IPS DF 4.7 (cell line): ENCODE data around the gene GMEB2.
"Not testable (repeated sequence)": the region's sequence is repeated elsewhere in the genome, so short reads cannot be mapped to it uniquely, and the experiment has no call there.

Experiments used
- DNase-seq: peaks from one replicate; pipeline ENCODE4 v3.0.0-alpha.2; 2013; ENCODE audit warnings: low spot score; ENCODE audit errors: extremely low read depth

GMEB2 gene

DNA sequence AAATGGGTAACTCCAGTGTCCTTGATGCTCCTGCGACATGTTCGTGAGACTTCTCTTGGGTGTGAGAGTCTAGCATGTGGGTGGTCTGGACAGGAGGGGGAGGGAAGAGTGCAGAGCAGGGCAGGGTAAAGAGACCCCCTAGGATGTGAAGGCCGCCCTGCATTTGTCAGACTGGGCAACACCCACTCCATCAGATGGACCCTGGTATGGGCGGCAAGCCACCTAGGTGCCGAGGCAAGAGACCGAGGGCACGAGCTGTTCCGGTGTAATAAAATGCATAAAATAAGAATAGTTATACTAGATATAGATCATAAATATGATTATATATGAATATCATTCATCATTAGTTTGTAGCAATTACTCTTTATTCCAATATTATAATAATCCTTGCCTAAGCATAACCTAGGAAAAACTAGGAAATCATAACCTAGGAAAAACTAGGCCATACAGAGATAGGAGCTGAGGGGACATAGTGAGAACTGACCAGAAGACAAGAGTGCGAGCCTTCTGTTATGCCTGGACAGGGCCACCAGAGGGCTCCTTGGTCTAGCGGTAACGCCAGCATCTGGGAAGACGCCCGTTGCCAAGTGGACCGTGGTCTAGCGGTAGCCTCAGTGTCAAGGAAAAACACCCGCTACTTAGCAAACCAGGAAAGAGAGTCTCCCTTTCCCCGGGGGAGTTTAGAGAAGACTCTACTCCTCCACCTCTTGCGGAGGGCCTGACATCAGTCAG lies 12.9 kb downstream of the GMEB2 start:
- not testable (repeated sequence) for DNase-seq

DNA sequence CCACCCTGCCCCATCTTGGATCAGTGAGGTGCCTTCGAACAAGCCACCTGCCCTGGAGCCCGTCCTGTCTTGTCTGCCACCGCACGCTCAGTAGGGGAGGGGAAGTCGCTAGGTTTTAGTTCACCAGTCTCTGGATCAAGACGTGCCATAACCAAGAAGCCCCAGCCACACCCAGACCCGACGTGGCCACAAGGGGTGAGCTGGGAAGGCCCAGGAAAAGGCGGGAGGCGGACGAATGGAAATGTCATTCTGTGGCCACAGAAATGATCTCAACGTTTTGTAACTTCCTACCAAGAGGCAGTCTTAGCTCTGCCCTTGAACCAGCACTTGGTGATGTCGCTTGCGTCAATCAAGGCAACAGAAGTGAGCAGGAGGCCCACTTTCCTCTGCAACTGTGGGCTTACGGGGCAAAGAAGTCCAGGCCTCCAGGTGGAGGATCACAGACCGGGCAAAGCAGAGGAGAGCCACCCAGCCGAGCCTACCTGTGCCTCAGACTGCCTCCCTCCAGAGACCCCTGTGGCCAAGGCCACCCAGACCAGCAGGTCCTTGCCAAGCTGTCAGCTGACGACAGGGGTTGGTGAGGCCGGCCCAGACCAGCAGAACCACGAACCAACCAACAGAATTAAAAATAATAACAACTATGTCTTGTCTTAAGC lies 14.5 kb downstream of the GMEB2 start:
- no peak for DNase-seq

DNA sequence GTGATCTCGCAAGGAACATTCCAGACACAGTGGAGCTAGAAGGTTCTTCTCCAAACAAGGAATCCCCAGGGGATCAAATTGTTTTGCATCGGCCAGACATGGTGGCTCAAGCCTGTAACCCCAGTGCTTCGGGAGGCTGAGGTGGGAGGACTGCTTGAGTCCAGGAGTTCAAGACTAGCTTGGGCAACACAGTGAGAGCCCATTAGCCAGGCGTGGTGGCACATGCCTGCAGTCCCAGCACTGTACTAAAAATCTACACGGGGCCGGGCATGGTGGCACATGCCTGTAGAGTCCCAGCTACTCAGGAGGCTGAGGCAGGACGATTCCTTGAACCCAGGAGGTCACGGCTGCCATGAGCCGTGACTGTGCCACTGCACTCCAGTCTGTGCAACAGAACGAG lies 15.3 kb downstream of the GMEB2 start:
- DNase-seq: no peak

DNA sequence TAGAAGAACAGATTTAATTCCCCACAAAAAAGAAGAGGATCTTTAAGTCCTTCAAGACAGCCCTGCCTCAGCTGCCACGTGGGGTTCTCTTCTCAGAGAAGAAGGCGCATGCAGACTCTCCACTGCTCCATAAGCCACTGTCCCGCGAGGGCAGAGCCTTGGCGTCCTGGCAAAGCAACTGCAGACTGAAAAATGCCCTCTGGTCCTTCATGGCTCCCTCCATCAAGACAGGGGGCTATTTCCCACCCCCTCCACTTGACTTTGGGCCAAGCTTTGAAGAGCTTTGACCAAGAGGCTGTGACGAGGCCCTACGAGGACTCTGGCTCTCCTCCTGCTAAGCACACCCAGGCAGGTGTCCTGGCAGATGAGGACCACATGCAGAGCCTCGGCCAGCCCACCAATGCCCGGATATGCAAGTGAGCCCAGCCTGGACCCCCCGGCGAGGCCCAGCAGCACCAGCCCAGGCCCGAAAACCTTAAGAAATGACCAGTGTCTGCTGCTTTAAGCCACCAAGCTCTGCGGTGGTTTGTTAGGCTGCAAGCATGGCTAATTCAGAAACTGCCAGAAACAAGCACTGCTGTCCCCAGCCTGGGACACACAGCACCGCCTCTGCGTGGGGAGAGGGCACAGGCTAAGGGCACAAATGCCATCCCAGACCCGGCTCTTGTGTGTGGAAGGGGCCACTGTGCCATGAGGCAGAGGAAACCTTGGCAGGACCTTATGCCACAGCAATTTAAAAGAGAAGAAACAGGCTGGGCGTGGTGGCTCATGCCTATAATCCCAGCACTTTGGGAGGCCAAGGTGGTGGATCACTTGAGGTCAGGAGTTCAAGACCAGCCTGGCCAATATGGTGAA lies 16.1 kb downstream of the GMEB2 start:
- DNase-seq: no peak

DNA sequence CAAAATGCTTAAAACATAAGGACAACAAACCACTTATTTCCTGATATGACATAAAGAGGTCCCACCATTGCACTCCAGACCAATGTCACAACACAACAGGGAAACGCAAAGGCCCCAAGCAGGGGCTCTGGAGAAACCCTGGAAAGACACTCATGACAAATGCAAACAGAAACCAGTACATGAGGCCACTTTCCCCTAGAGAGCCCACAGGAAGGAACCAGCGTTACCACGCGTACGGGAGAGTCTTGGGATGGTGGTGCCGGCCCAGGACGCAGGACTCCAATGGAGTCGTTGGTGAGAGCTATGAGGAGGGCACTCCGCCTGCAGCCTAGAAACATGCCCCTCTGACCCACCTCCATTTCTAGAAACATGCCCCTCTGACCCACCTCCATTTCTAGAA lies 20.2 kb downstream of the GMEB2 start:
- DNase-seq: no peak

DNA sequence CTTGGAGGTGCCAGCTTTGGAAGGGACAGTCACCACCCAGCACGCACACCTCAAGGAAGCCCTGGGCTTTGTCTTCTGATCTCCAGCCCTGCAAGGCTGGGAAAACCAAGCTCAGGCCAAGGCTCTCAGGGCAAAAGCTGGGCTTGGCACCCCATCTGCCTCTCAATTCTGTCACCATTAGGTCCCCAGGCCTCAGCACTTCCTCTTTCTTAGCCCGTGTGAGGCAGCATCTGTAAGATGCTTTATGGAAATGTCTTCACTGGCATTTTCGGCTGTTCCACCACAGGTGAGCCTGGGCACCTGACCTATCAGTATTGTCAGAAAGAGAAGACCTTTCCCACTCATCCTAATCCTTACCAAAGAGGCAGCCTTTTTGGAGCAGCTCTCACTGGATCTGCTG lies 24.6 kb downstream of the GMEB2 start:
- no peak for DNase-seq

DNA sequence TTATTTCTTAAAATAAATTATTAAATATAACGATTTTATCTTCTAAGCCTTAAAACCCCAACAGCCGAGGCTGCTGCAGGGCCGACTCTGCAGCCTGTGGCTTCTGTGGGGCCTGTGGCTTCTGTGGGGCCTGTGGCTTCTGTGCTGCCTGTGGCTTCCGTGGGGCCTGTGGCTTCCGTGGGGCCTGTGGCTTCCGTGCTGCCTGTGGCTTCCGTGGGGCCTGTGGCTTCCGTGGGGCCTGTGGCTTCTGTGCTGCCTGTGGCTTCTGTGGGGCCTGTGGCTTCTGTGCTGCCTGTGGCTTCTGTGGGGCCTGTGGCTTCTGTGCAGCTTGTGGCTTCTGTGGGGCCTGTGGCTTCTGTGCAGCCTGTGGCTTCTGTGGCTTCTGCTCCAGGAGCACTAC lies 25.2 kb downstream of the GMEB2 start:
- DNase-seq: not testable (repeated sequence)

DNA sequence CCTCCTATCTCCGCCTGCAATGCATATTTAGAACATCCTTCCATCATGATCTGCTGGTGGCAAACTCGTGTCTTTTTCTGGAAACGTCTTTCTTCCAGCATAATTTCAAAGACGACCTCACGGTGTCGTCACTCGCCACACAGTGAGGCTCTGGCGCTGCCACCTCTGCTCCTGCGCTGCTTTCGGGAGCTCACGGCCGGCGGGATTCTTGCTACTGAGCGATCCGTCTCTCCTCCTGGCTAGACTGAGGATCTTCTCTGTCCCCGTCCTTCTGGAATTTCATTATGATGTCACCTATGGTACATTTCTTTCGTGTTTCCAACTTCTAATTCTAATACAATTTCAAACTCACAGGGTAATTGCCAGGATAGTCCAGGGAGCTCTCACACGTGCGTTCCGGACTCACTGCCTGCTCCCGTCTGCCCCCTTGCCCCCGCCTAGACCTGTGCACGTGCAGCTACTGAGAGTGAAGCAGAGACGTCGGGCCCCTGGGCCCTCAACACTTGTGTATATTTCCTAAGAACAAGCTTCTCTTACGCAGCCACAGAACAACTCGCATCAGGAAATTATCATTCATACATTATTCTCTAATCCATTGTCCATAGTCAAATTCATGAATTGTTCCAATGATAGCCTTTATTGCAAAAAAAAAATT lies 27.4 kb downstream of the GMEB2 start:
- DNase-seq: no peak

DNA sequence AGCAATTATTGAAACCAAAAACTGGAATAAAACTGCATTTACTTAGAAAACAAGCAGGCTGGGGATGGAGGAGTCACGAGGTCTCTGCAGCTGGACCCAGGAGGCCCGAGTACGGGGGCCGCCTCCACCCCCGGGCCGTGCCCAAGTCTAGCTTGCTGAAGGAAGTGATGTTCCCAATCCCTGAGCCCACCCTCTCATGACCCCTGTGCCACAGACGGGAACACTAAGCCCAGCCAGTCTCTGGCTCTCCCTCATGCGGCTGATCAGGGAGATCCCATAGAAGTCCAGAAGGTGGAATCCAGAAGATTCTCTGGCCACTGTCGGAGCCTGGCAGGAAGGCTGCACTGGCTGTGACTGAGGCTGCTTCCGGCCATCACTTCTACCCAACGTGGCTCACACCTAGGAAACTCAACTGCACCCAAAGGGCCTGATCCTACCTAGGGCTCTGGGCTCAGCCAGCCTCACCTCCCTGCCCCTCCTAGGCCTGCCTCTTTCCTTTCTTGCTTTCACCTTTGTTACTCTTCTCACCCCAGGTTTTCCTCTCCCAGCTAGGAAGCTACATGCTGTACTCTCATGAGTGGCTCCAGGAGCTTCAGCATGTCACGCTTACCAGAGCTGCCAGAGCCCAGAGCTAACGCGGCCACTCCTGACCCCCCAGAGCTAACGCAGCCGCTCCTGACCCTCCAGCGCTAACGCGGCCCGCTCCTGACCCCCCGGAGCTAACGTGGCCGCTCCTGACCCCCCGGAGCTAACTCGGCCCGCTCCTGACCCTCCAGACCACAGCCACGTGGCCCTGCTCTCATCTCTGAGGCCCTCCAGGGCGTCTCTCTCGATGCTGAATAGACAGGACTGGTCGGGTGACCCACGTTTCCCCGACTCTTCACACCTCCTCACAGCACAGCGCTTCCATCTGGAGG lies 28.2 kb downstream of the GMEB2 start:
- DNase-seq: no peak

DNA sequence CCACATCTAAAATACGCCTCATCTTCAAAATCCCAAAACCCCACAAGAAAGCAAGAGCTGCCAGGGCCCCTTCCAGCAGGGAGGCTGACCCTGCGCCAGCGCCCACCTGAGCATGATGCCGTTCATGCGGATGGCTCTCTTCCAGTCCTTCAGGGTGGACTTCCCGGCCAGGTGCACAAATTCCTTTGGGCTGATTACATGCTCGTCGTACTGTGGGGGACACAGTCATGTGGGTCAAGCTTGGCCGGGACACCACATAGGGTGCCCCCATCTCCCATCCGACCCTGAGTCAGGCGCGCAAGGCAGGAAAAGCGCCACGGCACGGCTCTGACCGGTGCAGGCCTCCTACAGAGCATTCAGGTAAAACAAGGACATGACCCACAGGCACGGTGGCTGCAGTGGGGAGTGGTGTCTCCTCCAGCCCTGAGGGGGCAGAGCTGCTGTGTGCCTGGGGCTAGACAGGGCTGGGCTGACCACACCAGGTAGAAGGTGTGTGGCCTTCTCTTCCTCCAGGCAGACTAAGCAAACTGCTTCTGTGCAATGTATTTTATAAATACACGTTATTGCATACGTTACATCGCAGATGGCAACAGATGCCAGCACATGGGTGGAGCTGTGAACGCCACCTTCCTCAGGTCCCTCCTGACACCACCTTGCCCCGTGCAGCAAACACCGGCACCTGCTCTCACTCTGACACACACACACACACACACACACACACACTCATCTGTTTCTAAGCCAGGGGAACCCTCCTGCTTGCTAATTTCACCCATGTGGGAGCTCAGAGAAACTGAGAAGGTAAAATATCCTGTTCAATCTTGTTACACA lies 29.0 kb downstream of the GMEB2 start:
- DNase-seq: no peak

DNA sequence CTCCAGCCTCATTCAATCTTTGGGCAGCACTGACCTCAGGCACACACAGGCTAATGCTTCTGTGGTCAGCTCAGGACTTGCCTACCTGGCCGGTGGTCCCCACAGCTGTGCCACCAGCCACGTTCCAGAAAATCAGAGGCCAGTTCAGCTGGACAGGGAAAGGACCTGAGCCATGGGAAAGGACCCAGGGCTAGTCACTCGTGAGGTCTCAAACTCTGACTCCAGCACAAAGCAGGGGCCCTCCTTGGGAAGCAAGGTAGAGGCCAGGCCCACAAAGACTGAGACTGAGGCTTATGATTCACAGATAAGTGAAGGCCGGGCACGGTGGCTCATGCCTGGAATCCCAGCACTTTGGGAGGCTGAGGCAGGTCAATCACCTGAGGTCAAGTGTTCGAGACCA lies 30.5 kb downstream of the GMEB2 start:
- no peak for DNase-seq

DNA sequence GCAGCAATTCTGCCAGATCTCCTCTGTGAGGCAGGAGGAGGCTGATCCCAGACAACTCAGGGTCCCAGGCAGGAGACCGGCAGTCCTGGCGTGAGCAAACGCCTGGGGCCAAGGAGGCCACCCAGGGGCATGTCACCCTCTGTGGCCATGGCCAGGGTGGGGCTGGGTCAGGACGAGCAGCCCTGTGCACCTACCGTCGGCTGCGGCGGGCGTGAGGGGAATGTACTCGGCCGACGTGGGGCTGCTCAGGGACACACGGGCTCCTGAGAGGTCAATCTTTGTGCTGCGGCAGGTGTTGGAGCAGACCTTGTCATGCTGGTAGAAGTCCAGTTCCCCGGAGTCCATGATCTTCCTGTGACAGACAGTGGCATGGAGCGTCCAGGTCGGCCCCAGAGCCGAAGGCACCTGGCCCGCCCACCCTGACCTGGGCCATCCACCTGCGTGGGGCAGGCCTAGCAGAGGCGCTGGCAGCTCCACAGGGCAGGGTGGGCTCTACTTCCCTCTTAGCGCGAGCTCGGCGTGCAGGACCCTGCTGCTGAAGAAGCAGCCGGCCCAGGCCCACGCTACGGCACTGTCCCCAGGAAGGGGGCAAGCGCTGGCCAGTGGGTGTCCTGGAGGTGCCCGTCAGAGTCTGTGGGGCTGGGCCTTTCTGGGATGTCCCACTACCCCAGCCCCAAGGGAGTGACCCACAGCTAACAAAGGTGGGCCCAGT lies 31.3 kb downstream of the GMEB2 start:
- no peak for DNase-seq

DNA sequence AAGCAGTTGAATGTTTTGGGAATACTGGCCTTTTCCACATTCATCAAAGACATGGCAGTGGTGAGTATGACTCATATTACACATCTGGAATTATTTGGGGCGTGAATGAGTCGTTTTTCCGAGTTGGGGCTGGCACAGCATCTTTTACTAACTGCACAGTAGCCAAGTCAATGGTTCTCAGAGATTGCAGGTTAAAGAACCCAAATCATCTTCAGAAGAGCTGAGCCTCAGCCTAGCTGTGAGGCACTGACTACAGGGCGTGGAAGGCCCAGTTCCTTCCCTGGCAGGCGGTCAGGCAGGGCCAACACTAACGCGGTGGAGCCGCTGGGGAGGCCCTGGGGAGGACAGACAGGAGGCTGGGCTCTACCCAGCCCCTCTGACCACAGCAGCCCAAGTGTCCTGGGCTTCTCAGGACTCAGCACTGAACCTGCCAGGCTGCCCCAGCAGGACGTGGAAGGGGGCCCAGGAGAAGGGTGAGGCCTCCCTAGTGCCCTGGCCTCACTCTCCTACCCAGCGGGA lies 32.8 kb downstream of the GMEB2 start:
- DNase-seq: no peak

DNA sequence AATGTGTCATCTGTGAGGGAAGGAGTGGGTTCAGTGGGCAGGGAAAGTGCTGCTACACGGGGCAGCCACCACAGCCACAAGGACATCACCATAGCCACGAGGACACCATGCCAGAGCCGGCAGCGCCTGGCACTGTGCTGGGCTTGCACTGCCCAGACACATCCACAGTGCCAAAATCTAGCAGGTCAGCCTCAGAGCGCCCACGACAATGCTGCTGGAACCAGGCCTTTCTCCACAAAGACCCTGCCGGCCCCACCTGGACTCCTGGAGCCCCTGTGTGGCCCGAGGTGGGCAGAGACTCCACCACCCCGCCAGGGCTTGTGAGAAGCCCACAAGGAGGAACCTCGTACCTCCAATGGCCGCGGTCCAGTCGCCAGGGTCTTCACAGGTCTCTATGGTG lies 34.2 kb downstream of the GMEB2 start:
- no peak for DNase-seq

DNA sequence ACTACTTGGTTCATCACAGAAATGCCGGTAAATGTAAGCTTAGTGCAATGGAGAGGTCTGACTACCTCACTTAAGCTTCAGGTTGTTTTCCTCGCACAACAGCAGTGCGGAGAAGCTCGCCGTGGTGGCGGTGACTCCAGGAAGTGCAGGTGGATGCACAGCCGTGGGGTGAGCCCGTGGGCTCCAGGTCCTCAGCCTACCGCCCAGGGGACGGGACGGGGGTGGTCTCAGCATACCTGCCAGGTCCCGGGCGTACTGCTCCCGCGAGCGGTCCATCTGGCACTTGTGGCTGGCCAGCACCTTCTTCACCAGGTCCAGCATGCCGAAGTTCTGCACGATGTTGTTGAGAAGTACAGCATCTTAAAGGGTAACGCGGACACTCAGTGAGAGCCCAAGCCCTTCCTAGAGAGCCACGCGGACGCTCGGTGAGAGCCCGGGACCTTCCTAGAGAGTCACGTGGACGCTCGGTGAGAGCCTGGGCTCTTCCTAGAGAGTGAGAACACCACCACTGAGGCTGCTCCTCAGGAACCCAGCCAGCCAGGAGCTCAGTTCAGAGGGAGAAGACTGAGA lies 35.0 kb downstream of the GMEB2 start:
- DNase-seq: no peak

DNA sequence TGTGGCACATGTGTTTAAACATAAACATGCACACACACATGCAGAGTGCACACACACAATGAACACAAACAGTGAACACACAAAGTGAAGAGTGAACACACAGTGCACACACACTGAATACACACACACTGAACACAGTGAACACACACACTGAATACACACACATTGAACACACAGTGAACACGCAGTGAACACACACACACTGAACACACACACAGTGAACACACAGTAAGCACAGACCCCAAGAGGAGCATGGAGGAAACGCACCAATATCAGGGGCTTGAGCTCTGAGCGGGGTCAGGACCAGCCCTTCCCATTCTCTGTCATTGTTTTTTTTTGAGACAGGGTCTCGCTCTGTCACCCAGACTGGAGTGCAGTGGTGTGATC lies 35.8 kb downstream of the GMEB2 start:
- DNase-seq: no peak

DNA sequence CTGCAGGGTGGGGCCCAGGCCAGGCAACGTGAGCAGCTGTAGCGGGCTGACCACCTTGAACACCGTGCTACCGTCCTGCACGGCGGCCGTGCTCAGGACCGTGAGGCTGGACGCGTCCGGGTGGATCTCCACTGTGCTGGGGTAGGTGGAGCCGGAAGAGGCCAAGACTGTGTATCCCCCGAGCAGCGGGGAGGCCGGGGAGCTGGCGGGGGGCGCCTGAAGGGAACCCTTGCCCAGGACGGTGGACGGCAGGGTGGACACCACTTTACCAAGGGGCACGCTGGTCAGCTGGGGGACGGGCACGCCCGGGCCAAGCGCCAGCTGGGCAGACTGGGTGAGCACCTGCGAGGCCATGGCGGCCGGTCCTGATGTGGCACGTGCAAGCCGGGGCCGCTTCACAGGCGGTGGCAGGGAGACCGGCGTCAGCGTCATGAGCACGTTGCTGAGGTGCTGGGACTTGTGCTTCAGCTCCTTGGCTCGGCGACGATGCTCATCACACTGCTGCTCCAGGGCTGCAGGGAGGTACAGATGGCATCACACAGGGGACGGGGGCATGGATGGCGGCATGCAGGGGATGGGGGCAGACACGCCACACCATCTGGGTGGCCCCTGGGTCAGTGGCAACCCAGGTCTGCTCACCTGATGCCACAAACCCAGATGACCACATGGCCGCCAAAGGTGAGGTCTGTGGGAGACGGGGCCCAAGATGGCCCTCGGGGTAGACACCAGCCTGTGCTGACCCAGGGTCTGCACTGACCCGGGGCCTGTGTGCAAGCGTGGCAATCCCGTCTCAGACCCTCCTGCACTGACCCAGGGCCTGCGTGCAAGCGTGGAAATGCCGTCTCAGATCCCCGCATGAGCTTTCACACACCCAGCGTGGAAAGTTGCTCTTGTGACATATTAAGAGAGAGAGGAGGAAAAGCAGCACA lies 36.4 kb downstream of the GMEB2 start:
- DNase-seq: no peak
